A549 treated with ZK216348 at 1 μM for 4 hours (cell line): ENCODE measurements around the gene TLE3. TPM values are rescaled to one million over a fixed set of nuclear protein-coding genes. Genes with fewer than 3 reads are reported as not detected.

Experiments
- total RNA-seq: library from RNA; stranded (reverse); fragments of 200-300 nt; extraction: Qiagen RNA extraction; gene quantifications from 5 replicates; pipeline ENCODE4 v1.2.3, GENCODE V29; 2022; ENCODE audit warnings: low read depth

TLE3 gene
- 19.6 to 25.2 TPM (median 21.6 TPM) in 5 replicates for total RNA-seq

GRCh38 chr15:70097321-70098152 lies at the start of gene TLE3:
Gene TLE3, minus strand, starts transcription at chr15:70097917. Its CDS starts 1,119 bp downstream, at chr15:70096798.

